GM18951 (cell line): ENCODE measurements around the gene ZFHX2.
A peak's percentile ranks its signal among the peaks of the same experiment; 100 is the strongest.

Source experiments
- POLR2A ChIP-seq: IDR thresholded peaks from 4 replicates; pipeline ENCODE4 v1.6.1; 2011; ENCODE audit warnings: mild to moderate bottlenecking; ENCODE audit not compliant: insufficient read length, insufficient read depth; ENCODE audit errors: extremely low read depth
- in situ Hi-C: fragments of 300-500 bp; cut with MboI; formaldehyde crosslinking; loops from one replicate; pipeline ENCODE4 v1.12.0; 2022; ENCODE audit warnings: low sequenced_read_pairs, mixed read lengths, inconsistent platforms; ENCODE audit not compliant: unreplicated experiment

ZFHX2 gene

DNA sequence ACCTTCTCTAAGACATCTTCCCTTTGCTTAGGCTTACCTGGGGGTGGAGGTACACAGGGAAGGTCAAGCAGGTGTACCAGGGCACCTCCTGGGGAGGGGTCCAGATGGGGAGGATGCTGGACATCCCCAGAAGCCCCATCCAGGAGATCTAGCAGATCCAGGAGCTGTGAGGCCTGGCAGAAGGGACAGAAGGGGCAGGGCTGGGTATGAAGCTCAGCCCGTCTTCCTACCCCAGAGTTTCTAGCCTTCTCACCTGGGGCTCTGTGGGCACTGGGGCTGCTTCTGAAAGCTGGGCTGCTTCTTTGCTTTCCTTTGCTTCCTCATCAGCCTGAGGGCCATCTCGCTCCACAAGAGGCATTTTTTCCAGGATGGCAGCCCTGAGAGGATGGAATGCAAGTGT lies 9.7 kb upstream of the ZFHX2 start:
- in situ Hi-C loops, result no loop called here
- no peak for TF ChIP-seq POLR2A

DNA sequence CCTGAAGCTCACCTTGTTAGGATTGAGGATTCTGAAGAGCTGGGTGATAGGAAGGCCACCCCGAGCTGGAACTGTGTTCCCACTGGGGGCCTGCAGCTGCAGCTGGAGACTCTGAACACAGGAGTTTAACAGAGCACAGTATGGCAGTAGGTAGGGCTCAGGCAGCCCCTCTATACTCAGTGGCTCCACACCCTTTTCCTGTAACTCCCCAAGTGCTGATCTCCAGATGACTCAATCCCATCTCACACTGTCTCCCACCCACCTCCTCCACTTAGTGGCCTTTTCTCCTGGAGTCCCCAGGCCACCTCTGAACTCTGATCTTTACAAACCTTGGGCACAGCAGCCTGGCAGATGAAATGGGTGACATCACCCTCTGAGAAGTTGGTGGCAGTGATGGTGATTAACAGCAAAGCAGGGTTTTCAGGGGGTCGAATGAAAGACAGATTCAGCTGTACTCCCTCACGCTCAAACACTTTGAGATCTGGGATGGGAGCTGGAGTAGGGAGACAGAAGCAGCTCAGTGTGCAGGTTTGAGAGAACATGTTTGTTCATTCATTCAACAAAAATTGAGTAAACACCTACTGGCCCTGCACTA lies 8.5 kb upstream of the ZFHX2 start:
- no peak for TF ChIP-seq POLR2A
- in situ Hi-C loops, result no loop called here

DNA sequence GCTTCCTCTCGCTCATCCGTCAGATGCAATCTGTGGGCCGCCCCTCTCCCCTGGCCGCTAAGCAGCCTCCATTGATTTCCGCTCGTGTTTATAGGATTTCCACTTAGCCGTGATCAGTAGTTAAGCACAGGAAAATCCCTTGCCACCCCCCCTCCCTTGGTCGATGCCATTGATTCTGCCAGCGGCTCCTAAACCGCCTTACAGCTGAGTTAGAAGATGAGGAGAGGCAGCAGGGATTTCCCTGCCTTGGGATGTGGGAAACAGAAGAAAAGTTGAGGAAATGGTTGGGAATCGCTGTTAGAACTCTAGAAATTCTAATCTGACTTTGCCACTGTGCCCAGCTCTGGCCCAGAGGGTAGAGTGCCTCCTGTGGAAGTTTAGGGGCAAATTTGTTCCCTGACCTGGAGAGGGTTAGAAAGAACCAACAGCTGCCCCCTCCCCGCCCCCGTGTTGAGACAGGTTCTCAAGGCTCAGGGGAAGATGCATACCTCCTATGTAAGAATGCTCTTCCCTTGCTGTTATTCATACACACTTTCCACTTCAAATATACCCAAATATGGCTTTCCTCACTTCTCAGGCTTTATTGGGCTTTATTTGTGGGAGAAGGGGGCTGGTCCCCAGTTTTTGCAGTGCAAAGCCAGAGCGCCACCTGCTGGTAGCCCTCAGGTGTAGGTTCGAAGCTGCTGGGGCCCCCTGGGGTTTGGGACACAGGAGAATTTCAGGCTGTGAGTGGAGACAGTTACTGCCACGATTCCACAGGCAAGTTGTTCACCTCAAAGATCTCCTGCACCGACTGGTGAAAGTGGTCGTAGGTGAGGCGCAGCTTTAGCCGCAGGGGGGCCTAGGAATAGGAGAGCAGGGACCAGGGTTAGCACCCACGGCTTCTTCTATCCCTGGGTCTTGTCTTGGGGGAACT lies 7.7 kb upstream of the ZFHX2 start:
- no peak for TF ChIP-seq POLR2A
- in situ Hi-C loops, result no loop called here

DNA sequence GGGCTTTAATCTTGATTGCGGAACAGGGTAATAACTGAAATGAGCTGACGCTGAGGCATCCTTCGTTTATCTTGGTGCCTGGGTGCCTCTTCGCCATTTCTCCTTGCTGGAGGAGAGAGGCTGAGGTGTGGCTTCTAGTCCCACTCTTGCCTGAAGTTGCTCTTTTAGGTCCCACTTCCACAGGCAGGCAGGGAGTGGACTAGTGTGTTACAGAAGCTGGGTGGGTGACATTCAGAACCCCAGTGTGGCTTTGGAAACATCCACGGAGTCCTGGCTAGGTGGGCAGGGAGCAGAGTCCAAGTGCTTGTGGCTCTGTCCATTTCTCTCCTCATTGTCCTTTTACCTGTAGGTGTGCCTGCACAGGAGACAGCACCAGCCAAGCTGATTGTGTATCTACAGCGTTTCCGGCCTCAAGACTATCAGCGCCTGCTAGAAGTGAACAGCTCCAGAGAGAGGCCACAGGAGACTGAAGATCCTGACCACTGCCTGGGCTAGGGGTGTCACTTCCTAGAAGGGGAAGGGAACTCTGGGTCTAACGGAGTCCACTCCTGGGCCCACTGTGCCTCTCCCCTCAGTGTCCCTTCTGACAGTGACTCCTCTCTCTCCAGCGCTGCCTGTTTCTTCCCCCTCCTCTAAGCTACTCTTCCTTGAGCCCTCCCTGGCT lies 6.9 kb upstream of the ZFHX2 start:
- in situ Hi-C loops, result no loop called here

DNA sequence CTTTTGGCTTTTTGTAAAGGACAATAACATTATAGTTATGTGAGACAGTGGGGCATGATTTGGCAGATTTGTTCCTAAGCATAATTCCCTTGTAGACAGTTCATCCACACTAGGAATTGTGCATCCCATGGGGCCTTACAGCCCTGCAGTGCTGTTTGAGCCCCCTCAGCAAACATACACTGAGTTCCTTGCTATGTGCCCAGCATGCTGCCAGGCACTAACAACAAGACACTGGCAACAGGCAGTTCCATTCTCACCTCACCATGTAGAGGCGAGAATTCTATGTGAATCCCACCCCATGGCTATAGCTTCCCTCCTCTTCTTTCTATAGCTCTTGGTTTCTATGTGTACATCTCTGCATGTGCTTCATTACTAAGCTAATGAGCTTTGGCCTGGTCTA lies 6.4 kb upstream of the ZFHX2 start:
- no peak for TF ChIP-seq POLR2A
- in situ Hi-C loops, result no loop called here

More for the DNA sequence above, 6.9 kb upstream of the ZFHX2 start:
- TF ChIP-seq POLR2A, result no peak

DNA sequence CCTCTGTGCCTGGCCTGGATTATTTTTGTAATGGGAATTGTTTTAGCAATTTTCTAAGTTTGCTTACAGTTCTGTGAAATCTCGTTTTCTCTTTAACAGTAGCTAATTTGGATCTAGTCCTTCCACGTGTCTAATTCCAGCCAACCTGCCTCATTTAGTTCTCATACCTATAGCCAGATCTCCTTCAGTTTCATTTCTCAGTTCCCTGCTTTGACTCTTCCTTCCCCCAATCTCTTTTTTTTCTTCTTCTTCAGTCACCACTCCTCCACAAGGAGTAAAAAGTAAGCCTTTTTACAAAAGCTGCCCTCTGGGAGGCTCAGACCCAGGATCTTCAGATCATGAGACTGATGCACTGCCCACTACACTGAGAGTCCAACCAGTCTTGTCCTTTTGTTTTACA lies 6.0 kb upstream of the ZFHX2 start:
- in situ Hi-C loops, result no loop called here
- TF ChIP-seq POLR2A, result no peak

DNA sequence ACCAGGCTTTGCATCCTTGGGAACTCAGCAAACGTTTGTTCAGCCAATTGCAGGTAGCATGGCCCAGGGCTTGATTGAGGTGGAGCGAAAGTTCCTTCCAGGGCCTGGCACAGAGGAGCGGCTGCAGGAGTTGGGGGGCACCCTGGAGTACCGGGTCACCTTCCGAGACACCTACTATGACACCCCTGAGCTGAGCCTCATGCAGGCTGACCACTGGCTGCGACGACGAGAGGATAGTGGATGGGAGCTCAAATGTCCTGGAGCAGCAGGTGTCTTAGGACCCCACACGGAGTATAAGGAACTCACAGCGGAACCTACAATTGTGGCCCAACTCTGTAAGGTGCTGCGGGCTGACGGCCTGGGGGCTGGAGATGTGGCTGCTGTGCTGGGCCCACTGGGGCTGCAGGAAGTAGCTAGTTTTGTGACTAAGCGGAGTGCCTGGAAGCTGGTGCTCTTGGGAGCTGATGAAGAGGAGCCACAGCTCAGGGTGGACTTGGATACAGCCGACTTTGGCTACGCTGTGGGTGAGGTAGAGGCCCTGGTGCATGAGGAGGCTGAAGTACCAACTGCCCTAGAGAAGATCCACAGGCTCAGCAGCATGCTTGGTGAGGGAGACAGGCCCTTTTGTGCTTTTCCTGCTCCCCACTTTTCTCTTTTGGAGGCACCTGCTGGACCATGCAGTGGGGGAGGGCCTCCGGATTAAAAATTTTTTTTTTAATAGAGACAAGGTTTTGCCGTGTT lies 5.3 kb upstream of the ZFHX2 start:
- in situ Hi-C loops, result no loop called here
- TF ChIP-seq POLR2A, result no peak

DNA sequence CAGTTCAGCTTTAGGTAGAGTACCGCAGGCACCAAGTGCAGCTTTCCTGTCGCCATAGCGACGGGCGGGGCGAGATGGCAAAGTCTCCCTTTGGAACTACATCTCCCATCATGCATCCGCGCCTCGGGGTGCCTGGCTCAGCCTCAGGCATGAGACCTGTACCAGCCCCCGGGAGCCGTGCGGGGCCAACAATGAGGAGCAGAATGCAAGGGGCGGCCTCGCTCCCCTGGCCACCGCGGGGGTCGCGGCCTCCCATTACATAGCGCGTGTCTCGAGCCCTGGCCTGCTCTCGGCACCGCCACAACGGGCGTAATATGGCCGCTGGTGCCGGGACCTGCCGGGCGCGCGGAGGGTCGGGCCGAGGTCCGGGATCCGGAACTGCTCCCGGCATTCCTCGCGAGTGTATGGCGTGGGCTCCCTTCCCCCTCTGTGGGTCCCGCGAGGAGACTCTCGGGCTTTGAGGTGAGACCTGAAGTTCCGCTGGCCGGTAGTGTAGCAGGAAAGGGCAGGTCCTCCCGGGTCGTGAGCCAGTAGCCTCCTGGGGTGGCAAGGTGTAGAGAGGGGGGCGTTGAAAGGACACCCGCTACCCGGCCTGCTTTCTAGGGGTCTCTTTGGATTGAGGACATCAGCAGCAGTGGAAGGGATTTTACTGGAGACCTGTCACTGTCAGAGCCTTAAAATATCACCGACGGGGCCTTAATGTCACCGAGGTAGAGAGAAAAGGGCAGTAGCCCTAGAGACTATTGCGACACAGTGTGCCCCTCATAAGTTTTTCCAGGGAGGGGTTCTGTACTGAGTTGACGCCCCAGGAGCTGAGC lies 4.5 kb upstream of the ZFHX2 start, which contains the start of gene THTPA:
TSS of gene THTPA (plus strand) at position 390 of the 818 bp plus-strand sequence. CDS start 487 bp downstream, outside the sequence.
- in situ Hi-C loops, result no loop called here
- peak; percentile 86 for TF ChIP-seq POLR2A

DNA sequence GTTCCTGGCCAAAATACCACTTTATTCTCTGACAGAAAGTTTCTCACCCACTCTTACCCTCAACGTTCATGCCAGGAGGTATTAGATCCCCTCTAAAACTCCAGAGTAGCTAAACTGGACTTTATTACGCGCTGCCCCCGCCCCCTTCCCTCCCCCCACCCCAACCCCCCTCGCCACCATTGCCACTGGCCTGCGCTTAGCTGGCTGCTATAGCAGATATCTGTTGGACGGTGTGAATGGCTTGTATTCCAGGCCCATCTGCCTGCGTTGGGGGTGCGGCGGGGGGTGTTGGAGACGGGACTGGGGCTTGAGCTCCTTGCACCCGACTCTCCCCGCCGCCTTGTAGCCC lies 3.9 kb upstream of the ZFHX2 start:
- TF ChIP-seq POLR2A, result no peak
- in situ Hi-C loops, result no loop called here

DNA sequence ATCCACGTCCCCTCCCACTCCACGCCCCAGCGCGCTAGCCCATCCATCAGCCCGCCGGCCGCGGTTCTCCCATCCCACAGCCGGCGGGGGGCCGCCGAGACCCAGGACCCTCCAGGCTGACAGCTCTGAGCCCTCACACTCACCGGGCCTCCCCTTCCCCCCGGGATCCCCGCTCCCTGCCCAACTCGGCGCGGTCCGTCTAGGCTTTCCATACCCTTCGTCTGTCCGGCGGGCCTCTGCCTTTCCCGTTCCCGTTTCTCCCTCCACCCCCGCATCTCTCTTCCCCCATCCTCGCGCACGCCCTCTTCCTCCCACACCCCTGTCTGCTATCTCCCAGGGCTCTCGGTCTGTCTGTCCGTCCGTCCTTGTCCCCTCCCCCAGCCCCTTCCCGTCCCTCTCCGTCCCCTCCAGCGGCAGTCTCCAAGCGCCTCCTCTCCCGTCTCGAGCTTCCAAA lies 726 bp downstream of the ZFHX2 start:
- in situ Hi-C loops, result no loop called here
- no peak for TF ChIP-seq POLR2A

DNA sequence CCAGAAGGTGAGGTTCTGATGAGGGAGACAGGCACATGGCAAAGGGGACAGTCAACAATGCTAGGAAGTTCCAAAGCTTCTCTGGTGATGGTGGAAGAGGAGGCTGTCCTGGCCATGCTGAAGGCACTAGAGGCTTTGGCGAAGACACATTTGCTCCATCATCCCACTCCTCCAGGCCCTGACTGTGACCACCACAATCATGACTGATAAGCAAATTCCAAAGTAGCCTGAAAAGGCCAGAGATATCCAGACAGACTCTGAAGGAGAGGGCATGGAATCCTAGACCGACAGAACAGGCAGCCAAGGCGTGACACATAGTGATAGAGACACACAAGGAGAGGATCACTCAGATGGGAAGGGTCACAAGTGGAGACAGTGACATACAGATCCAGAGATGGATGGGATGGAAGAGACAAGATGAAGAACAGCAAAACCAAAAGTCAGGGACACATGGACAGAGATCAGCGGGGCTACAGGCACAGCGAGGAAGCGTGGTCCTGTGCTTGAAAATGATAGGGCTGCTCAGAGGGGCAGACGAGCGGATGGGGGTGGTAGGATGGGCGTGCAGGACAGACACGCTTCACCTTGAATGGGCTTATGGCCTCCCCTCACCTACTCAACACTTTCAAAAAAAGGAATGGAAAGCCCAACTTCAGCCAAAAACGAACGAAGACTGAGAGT lies 1.3 kb downstream of the ZFHX2 start:
- no peak for TF ChIP-seq POLR2A
- in situ Hi-C loops, result no loop called here
